ENCODE data around the gene C17orf67. TPM values are rescaled to one million over a fixed set of nuclear protein-coding genes. Genes with fewer than 3 reads are reported as not detected.

The C17orf67 gene
- total and polyA plus RNA-seq, 2 of the 13 experiments (the other 11 are each of a cell fraction or from before 2014, with no cell fraction given), result 0.41 to 0.86 TPM

DNA sequence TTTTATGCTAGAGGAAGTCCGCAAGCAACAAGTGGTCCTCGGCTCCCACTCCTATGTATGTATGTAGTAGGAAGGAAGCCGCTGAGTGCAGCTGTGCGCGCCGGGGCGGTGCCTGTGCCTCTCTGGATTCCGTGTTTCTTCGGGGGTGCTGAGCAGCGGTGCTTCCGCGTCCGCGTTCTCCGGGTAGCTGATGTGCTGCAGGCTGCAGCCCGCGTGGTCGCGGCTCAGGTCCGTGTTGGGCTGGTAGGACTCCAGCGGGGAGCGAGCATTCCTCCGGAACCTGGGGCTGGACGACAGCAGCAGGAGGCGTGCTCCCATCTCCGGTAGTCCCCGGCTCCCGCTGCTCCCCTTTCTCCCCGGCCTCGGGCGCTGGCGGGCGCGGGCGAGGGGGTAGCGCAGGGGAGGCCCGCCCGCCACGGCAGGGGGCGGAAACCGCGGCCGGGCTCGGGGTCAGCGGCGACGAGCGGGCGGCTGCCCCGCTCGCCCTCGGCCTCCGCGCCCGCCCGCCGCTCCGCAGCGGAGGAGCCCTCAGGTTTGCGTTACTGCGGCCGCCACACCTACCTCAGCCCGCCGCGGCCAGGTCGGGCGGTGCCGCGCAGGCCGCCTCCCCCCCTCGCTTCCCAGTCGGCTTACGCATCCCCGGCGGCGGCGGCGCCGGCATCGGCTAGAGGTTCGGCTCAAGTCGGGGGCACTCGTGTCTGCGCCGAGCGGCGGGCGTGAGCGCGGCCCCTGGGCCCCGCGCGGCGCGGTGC lies 487 bp downstream of the C17orf67 start (continued):
- no peak for TF ChIP-seq ZNF770 (CRISPR knock-in tag; IDR thresholded peaks at IDR 0.05)
- no peak for TF ChIP-seq MTF1 (CRISPR knock-in tag; IDR thresholded peaks at IDR 0.05)
- TF ChIP-seq ZNF784 (CRISPR knock-in tag; IDR thresholded peaks at IDR 0.05; ENCODE audit: borderline replicate concordance), result no peak
- TF ChIP-seq, protein P1, sequence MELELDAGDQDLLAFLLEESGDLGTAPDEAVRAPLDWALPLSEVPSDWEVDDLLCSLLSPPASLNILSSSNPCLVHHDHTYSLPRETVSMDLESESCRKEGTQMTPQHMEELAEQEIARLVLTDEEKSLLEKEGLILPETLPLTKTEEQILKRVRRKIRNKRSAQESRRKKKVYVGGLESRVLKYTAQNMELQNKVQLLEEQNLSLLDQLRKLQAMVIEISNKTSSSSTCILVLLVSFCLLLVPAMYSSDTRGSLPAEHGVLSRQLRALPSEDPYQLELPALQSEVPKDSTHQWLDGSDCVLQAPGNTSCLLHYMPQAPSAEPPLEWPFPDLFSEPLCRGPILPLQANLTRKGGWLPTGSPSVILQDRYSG (CRISPR knock-in tag; IDR thresholded peaks at IDR 0.05), result no peak
- peak; percentile 99 for TF ChIP-seq ZNF768 (CRISPR knock-in tag; IDR thresholded peaks at IDR 0.05)
- TF ChIP-seq CREB1 (IDR thresholded peaks at IDR 0.05), result no peak
- no peak for TF ChIP-seq CREB1 (CRISPR knock-in tag; IDR thresholded peaks at IDR 0.05)
- no peak for TF ChIP-seq ZNF33A (CRISPR knock-in tag; IDR thresholded peaks at IDR 0.05; ENCODE audit: borderline replicate concordance)
- no peak for TF ChIP-seq ZNF224 (CRISPR knock-in tag; IDR thresholded peaks at IDR 0.05)
- TF ChIP-seq POGZ (CRISPR knock-in tag; IDR thresholded peaks at IDR 0.05), result no peak; the same call in 1 of the 2 replicates
- no peak for TF ChIP-seq PHF21A (CRISPR knock-in tag; IDR thresholded peaks at IDR 0.05)
- TF ChIP-seq, protein P2, sequence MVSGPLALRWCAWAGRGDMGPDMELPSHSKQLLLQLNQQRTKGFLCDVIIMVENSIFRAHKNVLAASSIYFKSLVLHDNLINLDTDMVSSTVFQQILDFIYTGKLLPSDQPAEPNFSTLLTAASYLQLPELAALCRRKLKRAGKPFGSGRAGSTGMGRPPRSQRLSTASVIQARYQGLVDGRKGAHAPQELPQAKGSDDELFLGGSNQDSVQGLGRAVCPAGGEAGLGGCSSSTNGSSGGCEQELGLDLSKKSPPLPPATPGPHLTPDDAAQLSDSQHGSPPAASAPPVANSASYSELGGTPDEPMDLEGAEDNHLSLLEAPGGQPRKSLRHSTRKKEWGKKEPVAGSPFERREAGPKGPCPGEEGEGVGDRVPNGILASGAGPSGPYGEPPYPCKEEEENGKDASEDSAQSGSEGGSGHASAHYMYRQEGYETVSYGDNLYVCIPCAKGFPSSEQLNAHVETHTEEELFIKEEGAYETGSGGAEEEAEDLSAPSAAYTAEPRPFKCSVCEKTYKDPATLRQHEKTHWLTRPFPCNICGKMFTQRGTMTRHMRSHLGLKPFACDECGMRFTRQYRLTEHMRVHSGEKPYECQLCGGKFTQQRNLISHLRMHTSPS (CRISPR knock-in tag; IDR thresholded peaks at IDR 0.05; ENCODE audit: low read depth), result no peak
- no peak for TF ChIP-seq XRCC5 (optimal IDR thresholded peaks at IDR 0.05; ENCODE audit: low read length)
- TF ChIP-seq TRIM24 (CRISPR knock-in tag; IDR thresholded peaks at IDR 0.05), result no peak
- TF ChIP-seq, protein P3, sequence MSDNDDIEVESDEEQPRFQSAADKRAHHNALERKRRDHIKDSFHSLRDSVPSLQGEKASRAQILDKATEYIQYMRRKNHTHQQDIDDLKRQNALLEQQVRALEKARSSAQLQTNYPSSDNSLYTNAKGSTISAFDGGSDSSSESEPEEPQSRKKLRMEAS (IDR thresholded peaks at IDR 0.05), result peak; percentile 79
- TF ChIP-seq, protein P4, sequence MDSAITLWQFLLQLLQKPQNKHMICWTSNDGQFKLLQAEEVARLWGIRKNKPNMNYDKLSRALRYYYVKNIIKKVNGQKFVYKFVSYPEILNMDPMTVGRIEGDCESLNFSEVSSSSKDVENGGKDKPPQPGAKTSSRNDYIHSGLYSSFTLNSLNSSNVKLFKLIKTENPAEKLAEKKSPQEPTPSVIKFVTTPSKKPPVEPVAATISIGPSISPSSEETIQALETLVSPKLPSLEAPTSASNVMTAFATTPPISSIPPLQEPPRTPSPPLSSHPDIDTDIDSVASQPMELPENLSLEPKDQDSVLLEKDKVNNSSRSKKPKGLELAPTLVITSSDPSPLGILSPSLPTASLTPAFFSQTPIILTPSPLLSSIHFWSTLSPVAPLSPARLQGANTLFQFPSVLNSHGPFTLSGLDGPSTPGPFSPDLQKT (CRISPR knock-in tag; IDR thresholded peaks at IDR 0.05; ENCODE audit: borderline replicate concordance), result no peak
- TF ChIP-seq ZBTB3 (CRISPR knock-in tag; IDR thresholded peaks at IDR 0.05; ENCODE audit: borderline replicate concordance, low read depth), result 0 out of 2 replicates have a peak, but pooled peaks have one; percentile 51
- 0 out of 2 replicates have a peak, but pooled peaks have one; percentile 41 for TF ChIP-seq ETV6 (CRISPR knock-in tag; conservative IDR thresholded peaks at IDR 0.05)
- TF ChIP-seq CBX1 (IDR thresholded peaks at IDR 0.05; ENCODE audit: low read depth), result peak; percentile 55
- no peak for TF ChIP-seq NR2F6 (IDR thresholded peaks at IDR 0.05)
- no peak; the same call in 1 of the 2 replicates for TF ChIP-seq NR2F6 (CRISPR knock-in tag; IDR thresholded peaks at IDR 0.05)
- TF ChIP-seq MTA1 (CRISPR knock-in tag; IDR thresholded peaks at IDR 0.05; ENCODE audit: borderline replicate concordance), result no peak
- TF ChIP-seq HES4 (CRISPR knock-in tag; IDR thresholded peaks at IDR 0.05; ENCODE audit: borderline replicate concordance), result no peak; the same call in 1 of the 2 replicates
- TF ChIP-seq ZNF563 (CRISPR knock-in tag; IDR thresholded peaks at IDR 0.05), result peak; percentile 56
